Choroid plexus epithelial cell (primary cell): ENCODE results near the gene TMBIM6.

ENCODE experiments used
- DNase-seq: peaks from one replicate; pipeline ENCODE4 v3.0.0-alpha.2; 2010; ENCODE audit warnings: low read depth
- H3K4me3 ChIP-seq: 2 replicates; pipeline ENCODE4 v1.5.1; 2011; ENCODE audit warnings: low read depth, mild to moderate bottlenecking, control low read depth, low read length, moderate library complexity
- CTCF ChIP-seq: conservative IDR thresholded peaks from 2 replicates; pipeline ENCODE4 v1.5.1; 2011; ENCODE audit warnings: low read depth, mild to moderate bottlenecking, control low read depth, inconsistent platforms, low read length, moderate library complexity

The TMBIM6 gene, protein sequence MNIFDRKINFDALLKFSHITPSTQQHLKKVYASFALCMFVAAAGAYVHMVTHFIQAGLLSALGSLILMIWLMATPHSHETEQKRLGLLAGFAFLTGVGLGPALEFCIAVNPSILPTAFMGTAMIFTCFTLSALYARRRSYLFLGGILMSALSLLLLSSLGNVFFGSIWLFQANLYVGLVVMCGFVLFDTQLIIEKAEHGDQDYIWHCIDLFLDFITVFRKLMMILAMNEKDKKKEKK

DNA sequence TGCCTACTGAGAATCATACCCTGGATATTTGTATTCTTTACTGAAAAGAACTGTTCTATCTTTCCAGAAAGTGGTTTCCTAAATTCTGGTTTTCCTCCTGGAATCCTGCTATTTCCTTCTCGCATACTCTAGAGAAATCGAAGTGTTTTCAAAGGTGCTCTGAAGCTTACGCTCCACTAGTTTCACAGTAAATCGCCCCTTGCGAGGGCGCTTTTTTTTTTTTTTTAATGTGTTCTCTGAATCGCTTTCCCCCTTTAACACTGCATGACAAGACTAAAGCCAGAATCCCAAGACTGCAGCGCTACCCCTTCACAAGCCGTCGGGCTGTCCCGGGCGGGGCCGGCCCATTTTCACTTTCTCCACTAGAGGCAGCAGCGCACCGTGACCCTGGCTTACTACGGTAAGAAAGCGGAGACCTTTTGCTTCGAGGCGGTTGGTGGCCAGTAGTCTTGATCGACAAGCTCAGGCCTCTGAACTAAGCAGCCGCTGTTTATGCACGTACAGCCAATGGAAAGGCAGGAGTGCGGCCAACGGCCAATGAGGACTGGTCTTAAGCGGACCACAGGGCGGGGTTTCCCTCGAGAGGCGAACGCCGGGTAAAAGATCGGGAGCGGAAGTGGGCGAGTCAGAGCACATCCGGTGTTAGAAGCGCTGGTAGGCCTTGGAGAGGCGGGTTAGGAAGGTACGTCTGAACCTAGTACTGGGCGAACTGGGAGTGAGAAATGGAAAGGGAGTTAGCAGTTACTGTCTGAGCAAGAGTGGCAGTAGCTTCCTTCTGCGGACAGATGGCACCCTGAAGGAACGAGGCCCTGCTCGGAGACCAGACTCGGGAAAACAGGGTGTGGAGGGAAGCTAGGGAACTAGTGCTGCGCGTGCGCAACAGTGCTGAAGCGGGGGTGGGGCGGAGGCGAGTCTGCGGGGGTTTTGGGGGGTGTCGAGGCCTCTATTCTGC, at the start of gene TMBIM6:
Gene TMBIM6 (plus strand): TSS at position 628 of the 952 bp plus-strand sequence. CDS start 10,937 bp downstream, outside the sequence.
- DNase-seq, result peak; percentile 100
- peak within 1 kb of the TSS; percentile 76 for H3K4me3 ChIP-seq
- peak; percentile 93 for TF ChIP-seq CTCF

- no peak for DNase-seq
- no peak for TF ChIP-seq CTCF
- H3K4me3 ChIP-seq, result no peak overlapping the region
Observed at GRCh38 chr12:49692851-49693250, 48.5 kb upstream of the TMBIM6 start.

GRCh38 chr12:49693931-49694444, 47.4 kb upstream of the TMBIM6 start:
- DNase-seq, result no peak
- no peak for TF ChIP-seq CTCF
- no peak overlapping the region for H3K4me3 ChIP-seq

GRCh38 chr12:49696723-49697122, 44.6 kb upstream of the TMBIM6 start:
- TF ChIP-seq CTCF, result no peak
- DNase-seq, result no peak

DNA sequence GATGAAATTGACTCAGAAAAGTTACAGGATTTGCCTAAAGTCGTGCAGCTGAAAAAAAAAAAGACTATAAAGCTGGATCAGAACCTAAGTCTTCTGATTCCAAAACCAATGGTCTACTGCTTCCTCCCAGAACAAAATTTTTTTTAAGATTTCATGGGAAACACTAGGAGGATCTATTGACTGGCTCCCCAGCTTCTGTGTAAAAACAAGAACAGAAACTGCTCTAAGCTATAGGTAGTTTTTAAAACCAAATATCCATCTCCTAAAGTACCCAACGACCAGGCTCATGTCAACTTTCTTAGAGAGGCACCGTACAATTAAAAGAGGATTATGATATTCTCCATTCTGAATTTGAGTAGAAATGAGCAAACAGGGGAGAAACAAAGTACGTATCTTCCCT, 43.5 kb upstream of the TMBIM6 start:
- no peak overlapping the region for H3K4me3 ChIP-seq
- DNase-seq, result no peak
- TF ChIP-seq CTCF, result no peak

More at GRCh38 chr12:49696723-49697122, 44.6 kb upstream of the TMBIM6 start:
- H3K4me3 ChIP-seq, result no peak overlapping the region

DNA sequence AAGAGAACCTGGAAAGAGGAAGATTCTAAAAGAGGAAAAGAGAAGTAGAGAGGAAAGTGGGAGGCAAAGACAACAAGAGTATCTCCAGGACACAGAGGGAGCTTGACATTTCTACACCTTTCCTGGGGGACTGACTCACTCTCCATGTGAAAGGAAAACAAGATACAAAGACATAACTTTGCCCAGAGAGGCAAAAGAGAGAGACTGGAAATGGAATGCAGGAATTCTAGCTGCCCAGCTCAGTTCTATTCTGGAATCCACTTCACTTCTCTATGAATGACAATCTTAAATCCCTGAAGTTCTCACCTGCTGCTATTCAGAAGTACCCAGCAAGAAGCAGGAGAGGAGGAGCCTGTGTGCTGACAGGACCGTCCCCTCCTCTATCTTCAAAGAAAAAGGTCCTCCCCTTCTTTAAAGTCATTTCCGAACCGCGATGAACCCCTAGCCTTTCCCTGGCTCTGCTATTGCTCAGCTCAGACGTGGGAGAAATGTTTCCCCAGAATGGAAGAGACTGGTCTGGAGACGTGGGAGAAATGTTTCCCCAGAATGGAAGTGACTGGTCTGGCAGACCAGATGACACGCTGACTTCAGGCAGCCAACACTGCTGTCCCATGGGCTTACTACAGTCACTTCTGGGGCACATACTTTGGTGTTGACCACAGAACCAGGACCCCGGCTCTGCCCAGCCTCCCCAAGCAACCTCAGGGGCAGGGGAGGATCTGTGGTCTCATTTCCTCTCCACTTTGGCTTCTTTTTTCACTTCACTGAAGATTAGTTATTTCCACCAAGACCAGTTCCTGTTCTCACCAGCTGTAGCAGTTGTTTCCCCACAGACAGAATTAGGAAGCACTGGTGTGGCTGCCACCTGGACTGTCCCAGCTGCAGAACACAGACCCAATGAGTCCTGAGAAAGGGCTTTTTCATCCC, 42.5 kb upstream of the TMBIM6 start:
- no peak for TF ChIP-seq CTCF
- peak; percentile 62 for DNase-seq
- H3K4me3 ChIP-seq, result peak overlapping the region; percentile 43
